HG02973 (cell line): ENCODE measurements around the gene MAL.

Experiments
- ATAC-seq: cut with Tn5 transposase; IDR thresholded peaks from one replicate; pipeline ENCODE4 v1.9.1; 2021; ENCODE audit warnings: moderate library complexity; ENCODE audit not compliant: unreplicated experiment

MAL gene

GRCh38 chr2:95025406-95026319 lies at the start of gene MAL:
TSS of gene MAL (plus strand) at chr2:95025708. CDS start at chr2:95025793, 85 bp downstream.
- no peak for ATAC-seq

GRCh38 chr2:94977826-94978225 lies 47.7 kb upstream of the MAL start:
- ATAC-seq, result no peak

- no peak for ATAC-seq
Measured at GRCh38 chr2:94978917-94979316, 46.6 kb upstream of the MAL start.

GRCh38 chr2:94979406-94980375 lies 45.8 kb upstream of the MAL start:
- no peak for ATAC-seq

- no peak for ATAC-seq
Measured at GRCh38 chr2:94980406-94980805, 45.1 kb upstream of the MAL start.

- no peak for ATAC-seq
Measured at GRCh38 chr2:94982156-94982555, 43.4 kb upstream of the MAL start.

- no peak for ATAC-seq
Measured at GRCh38 chr2:94982675-94983074, 42.8 kb upstream of the MAL start.

GRCh38 chr2:94984964-94985575 lies 40.4 kb upstream of the MAL start:
- ATAC-seq, result no peak

- ATAC-seq, result no peak
Measured at GRCh38 chr2:94985636-94986035, 39.9 kb upstream of the MAL start.

GRCh38 chr2:94986392-94986963 lies 39.0 kb upstream of the MAL start:
- peak; percentile 66 for ATAC-seq

GRCh38 chr2:94987074-94988020 lies 38.2 kb upstream of the MAL start:
- ATAC-seq, result no peak

GRCh38 chr2:94990956-94991355 lies 34.6 kb upstream of the MAL start:
- ATAC-seq, result no peak

- ATAC-seq, result no peak
Measured at GRCh38 chr2:94992360-94992759, 33.1 kb upstream of the MAL start.

- ATAC-seq, result no peak
Measured at GRCh38 chr2:94993176-94994062, 32.1 kb upstream of the MAL start.

- no peak for ATAC-seq
Measured at GRCh38 chr2:94994063-94994913, 31.2 kb upstream of the MAL start.

GRCh38 chr2:94994914-94995552 lies 30.5 kb upstream of the MAL start:
- ATAC-seq, result no peak

- no peak for ATAC-seq
Measured at GRCh38 chr2:94995553-94996304, 29.8 kb upstream of the MAL start.
